OCI-LY3 (cell line): Measurements from ENCODE around the gene RPS3.
A peak's percentile ranks its signal among the peaks of the same experiment; 100 is the strongest.

Experiments
- H2AFZ ChIP-seq: fragments of 200-600, 300-600 bp; shearing (Covaris generic); 2 replicates; pipeline ENCODE4 v1.6.0; 2014; ENCODE audit warnings: antibody characterized with exemption, low read depth, low read length
- H3K27ac ChIP-seq: fragments of 200-600, 300-600 bp; sonication (generic); 2 replicates; pipeline ENCODE4 v1.5.1; 2014; ENCODE audit warnings: mild to moderate bottlenecking, low read length, moderate library complexity, mixed read lengths
- H3K27me3 ChIP-seq: fragments of 200-600, 300-600 bp; sonication (generic); 2 replicates; pipeline ENCODE4 v1.6.1; 2014; ENCODE audit warnings: low read depth, low read length, mixed read lengths
- H3K36me3 ChIP-seq: fragments of 200-600, 300-600 bp; sonication (generic); replicated peaks from 2 replicates; pipeline ENCODE3; 2014; ENCODE audit warnings: low read depth, low read length, mixed read lengths
- H3K4me1 ChIP-seq: fragments of 300-600, 200-600 bp; sonication (generic); 2 replicates; pipeline ENCODE4 v1.6.1; 2014; ENCODE audit warnings: low read length, mixed read lengths
- H3K4me2 ChIP-seq: fragments of 200-600, 300-600 bp; sonication (generic); 2 replicates; pipeline ENCODE4 v1.6.1; 2014; ENCODE audit warnings: low read length, mixed read lengths
- H3K4me3 ChIP-seq: fragments of 300-600, 200-600 bp; sonication (generic); 2 replicates; pipeline ENCODE4 v1.5.1; 2014; ENCODE audit warnings: antibody characterized with exemption, mild to moderate bottlenecking, low read length, moderate library complexity
- H3K79me2 ChIP-seq: fragments of 300-600, 200-600 bp; shearing (Covaris generic); 2 replicates; pipeline ENCODE4 v1.6.1; 2014; ENCODE audit warnings: mild to moderate bottlenecking, low read length, mixed read lengths
- H3K9ac ChIP-seq: fragments of 300-600, 200-600 bp; shearing (Covaris generic); 2 replicates; pipeline ENCODE4 v1.6.0; 2014; ENCODE audit warnings: mild to moderate bottlenecking, low read length, moderate library complexity
- H3K9me3 ChIP-seq: fragments of 200-600, 300-600 bp; shearing (Covaris generic); 2 replicates; pipeline ENCODE4 v1.6.1; 2014; ENCODE audit warnings: low read length, mixed read lengths; ENCODE audit not compliant: insufficient read depth
- H4K20me1 ChIP-seq: fragments of 200-600, 300-600 bp; sonication (generic); 2 replicates; pipeline ENCODE4 v1.6.1; 2016; ENCODE audit warnings: low read length, mixed read lengths; ENCODE audit not compliant: insufficient read depth
- EZH2phosphoT487 ChIP-seq: fragments of 200-600 bp; shearing (Covaris generic); IDR thresholded peaks from 2 replicates; pipeline ENCODE4 v1.6.1; 2018; ENCODE audit warnings: antibody characterized with exemption, mixed run types, low read depth
- TF ChIP-seq, protein P1 (sequence below): fragments of 200-600, 300-600 bp; sonication (generic); IDR thresholded peaks from 2 replicates; pipeline ENCODE4 v1.5.1; 2014; ENCODE audit warnings: antibody characterized with exemption, low read length, low read depth

Gene RPS3

DNA sequence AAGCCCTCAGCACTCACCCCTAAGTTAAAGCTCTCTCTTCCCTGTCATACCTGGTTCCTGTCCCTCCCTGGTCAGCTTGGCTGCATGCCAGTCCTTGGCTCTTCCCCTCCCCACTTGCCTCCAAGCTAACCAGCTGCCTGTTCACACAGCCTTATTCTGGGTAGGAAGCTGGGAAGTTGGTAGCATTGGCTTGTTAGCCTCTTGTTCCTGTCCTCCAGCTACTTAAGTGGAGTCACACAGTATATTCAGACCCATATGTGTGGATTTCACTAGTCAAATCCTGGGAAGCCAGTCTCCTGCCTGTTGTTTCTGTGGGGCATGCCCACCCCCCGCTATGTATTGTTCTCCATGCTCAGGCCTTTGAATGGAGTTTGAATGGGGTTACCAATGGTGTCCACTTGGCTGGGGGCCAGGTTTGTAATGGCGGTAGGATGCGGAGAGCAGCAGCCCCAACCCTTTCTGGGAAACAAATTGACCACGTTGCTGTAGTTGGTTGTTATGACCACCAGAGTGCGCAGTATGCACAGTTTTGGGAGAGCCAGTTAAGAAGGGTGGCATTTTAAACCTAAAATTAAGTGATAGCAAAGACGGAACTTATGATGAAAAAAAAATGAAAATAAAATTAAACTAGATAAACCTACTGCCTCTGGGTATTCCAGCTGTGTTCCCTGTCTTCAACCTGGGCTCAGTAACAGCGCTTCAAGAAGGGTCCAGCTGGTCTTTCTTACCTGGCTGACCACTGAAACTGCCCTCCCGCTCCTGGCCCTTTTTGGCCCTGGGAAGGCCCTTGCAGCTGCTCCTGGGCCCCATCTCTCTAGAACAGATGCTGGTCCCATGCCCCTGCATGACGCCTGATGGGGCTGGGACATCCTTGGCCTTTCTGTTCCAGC, 10.7 kb upstream of the RPS3 start:
- peak overlapping the region; percentile 58 for H3K4me2 ChIP-seq
- H4K20me1 ChIP-seq, result no peaks in the 10 kb centered on the region

DNA sequence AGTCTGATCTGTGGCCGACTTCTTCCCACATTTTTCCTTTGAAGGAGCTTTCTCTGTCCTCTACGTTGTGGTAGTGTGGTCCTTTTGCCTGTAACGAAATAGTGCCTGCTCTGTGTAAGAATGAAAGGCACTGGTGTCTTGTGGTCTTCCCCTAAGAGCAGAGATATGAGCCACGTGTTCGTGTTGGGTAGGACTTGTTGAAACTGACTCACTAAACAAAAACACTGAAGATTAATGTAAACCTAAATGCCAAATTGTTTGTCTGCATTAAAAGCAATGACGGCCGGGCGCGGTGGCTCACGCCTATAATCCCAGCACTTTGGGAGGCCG, 10.1 kb upstream of the RPS3 start:
- H3K9me3 ChIP-seq, result no peaks in the 10 kb centered on the region
- no peaks in the 10 kb centered on the region for H3K36me3 ChIP-seq
- peaks cover 14% of the 10 kb centered on the region for H3K27me3 ChIP-seq
- peak overlapping the region; percentile 58 for H3K4me2 ChIP-seq
- no peaks in the 10 kb centered on the region for H3K79me2 ChIP-seq
- TF ChIP-seq, protein P1, sequence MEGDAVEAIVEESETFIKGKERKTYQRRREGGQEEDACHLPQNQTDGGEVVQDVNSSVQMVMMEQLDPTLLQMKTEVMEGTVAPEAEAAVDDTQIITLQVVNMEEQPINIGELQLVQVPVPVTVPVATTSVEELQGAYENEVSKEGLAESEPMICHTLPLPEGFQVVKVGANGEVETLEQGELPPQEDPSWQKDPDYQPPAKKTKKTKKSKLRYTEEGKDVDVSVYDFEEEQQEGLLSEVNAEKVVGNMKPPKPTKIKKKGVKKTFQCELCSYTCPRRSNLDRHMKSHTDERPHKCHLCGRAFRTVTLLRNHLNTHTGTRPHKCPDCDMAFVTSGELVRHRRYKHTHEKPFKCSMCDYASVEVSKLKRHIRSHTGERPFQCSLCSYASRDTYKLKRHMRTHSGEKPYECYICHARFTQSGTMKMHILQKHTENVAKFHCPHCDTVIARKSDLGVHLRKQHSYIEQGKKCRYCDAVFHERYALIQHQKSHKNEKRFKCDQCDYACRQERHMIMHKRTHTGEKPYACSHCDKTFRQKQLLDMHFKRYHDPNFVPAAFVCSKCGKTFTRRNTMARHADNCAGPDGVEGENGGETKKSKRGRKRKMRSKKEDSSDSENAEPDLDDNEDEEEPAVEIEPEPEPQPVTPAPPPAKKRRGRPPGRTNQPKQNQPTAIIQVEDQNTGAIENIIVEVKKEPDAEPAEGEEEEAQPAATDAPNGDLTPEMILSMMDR, result no peak
- TF ChIP-seq EZH2phosphoT487, result no peak
- H3K4me1 ChIP-seq, result peaks cover 12% of the 10 kb centered on the region
- H4K20me1 ChIP-seq, result no peaks in the 10 kb centered on the region
- 0 out of 2 replicates have a peak overlapping the region, but pooled peaks have one; percentile 1 for H3K9ac ChIP-seq
- H3K4me3 ChIP-seq, result peak overlapping the region; percentile 41
- no peak overlapping the region for H3K27ac ChIP-seq
- peak overlapping the region; percentile 80 for H2AFZ ChIP-seq

More for the DNA sequence above, 10.7 kb upstream of the RPS3 start:
- peaks cover 12% of the 10 kb centered on the region for H3K4me1 ChIP-seq
- no peaks in the 10 kb centered on the region for H3K9me3 ChIP-seq
- H3K79me2 ChIP-seq, result no peaks in the 10 kb centered on the region
- TF ChIP-seq, protein P1, result peak; percentile 95
- TF ChIP-seq EZH2phosphoT487, result no peak
- peak overlapping the region; percentile 41 for H3K4me3 ChIP-seq
- 0 out of 2 replicates have a peak overlapping the region, but pooled peaks have one; percentile 1 for H3K9ac ChIP-seq
- H3K27ac ChIP-seq, result no peak overlapping the region
- H2AFZ ChIP-seq, result peak overlapping the region; percentile 80
- H3K36me3 ChIP-seq, result no peaks in the 10 kb centered on the region
- peaks cover 14% of the 10 kb centered on the region for H3K27me3 ChIP-seq

DNA sequence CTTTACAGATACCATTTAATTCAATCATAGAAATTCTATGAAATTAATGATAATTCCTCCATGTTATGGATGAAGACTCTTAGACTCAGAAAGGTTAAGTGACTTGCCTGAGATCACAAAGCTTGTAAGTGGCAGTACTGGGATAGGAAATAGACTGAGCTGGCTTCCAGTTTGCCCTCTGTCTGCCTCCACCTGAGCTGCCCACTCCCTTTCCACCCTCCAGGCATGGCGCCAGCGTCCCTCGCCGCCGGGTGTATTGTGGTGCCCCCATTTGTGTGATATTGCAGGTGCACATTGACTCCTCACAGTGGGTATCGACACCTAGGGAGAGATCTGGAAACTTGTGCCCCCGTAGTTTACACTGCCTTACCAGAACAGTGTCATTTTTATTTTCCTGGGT, 9.4 kb upstream of the RPS3 start:
- Histone ChIP-seq H2AFZ (no peak overlapping the region), H3K4me3 (no peak overlapping the region), H3K79me2 (no peaks in the 10 kb centered on the region)

More for the DNA sequence above, 9.4 kb upstream of the RPS3 start:
- Histone ChIP-seq H3K9ac (no peak overlapping the region), H3K27ac (no peak overlapping the region), H4K20me1 (no peaks in the 10 kb centered on the region), H3K4me1 (peaks cover 9% of the 10 kb centered on the region), H3K36me3 (no peaks in the 10 kb centered on the region), H3K9me3 (no peaks in the 10 kb centered on the region), H3K4me2 (no peak overlapping the region), H3K27me3 (peaks cover 16% of the 10 kb centered on the region)
- TF ChIP-seq EZH2phosphoT487, result no peak
- TF ChIP-seq, protein P1, result no peak
